ENCODE data around the gene DOCK3.
"Not testable (repeated sequence)": the region's sequence is repeated elsewhere in the genome, so short reads cannot be mapped to it uniquely, and the experiment has no call there.

DOCK3 gene

GRCh38 chr3:51380601-51381332, 706.0 kb downstream of the DOCK3 start:
- in situ Hi-C loops (cut with HindIII; ENCODE audit: low pct_unique_long_range_greater_than_20kb, low sequenced_read_pairs), result no loop called here
- no peak for DNase-seq (ENCODE audit: low read depth in 1 of 2, low spot score in 1 of 2)
- TF ChIP-seq JUND (IDR thresholded peaks at IDR 0.05; ENCODE audit: low read depth), result no peak

GRCh38 chr3:51381333-51381705, 706.6 kb downstream of the DOCK3 start:
- in situ Hi-C loops (cut with HindIII; ENCODE audit: low pct_unique_long_range_greater_than_20kb, low sequenced_read_pairs), result no loop called here
- no peak for DNase-seq (ENCODE audit: low read depth in 1 of 2, low spot score in 1 of 2)
- no peak for TF ChIP-seq JUND (IDR thresholded peaks at IDR 0.05; ENCODE audit: low read depth)

GRCh38 chr3:51382076-51382745, 707.5 kb downstream of the DOCK3 start:
- DNase-seq (ENCODE audit: low read depth in 1 of 2, low spot score in 1 of 2), result no peak
- no peak for TF ChIP-seq JUND (IDR thresholded peaks at IDR 0.05; ENCODE audit: low read depth)
- in situ Hi-C loops (cut with HindIII; ENCODE audit: low pct_unique_long_range_greater_than_20kb, low sequenced_read_pairs), result no loop called here

- DNase-seq (ENCODE audit: low read depth in 1 of 2, low spot score in 1 of 2), result no peak
- in situ Hi-C loops (cut with HindIII; ENCODE audit: low pct_unique_long_range_greater_than_20kb, low sequenced_read_pairs), result no loop called here
- TF ChIP-seq JUND (IDR thresholded peaks at IDR 0.05; ENCODE audit: low read depth), result no peak
These were observed 708.3 kb downstream of the DOCK3 start for GRCh38 chr3:51382947-51383578.

GRCh38 chr3:51384055-51384725, 709.5 kb downstream of the DOCK3 start:
- in situ Hi-C loops (cut with HindIII; ENCODE audit: low pct_unique_long_range_greater_than_20kb, low sequenced_read_pairs), result no loop called here
- TF ChIP-seq JUND (IDR thresholded peaks at IDR 0.05; ENCODE audit: low read depth), result no peak
- DNase-seq (ENCODE audit: low read depth in 1 of 2, low spot score in 1 of 2), result no peak

- in situ Hi-C loops (cut with HindIII; ENCODE audit: low pct_unique_long_range_greater_than_20kb, low sequenced_read_pairs), result no loop called here
- peak; percentile 97 to 99 for DNase-seq (ENCODE audit: low read depth in 1 of 2, low spot score in 1 of 2)
- TF ChIP-seq JUND (IDR thresholded peaks at IDR 0.05; ENCODE audit: low read depth), result no peak
These were observed 710.2 kb downstream of the DOCK3 start, which contains the start of gene MANF for GRCh38 chr3:51384726-51385473. Gene MANF (plus strand): TSS chr3:51385291. CDS start chr3:51385343, 52 bp downstream.

- in situ Hi-C loops (cut with HindIII; ENCODE audit: low pct_unique_long_range_greater_than_20kb, low sequenced_read_pairs), result no loop called here
- no peak for DNase-seq (ENCODE audit: low read depth in 1 of 2, low spot score in 1 of 2)
- no peak for TF ChIP-seq JUND (IDR thresholded peaks at IDR 0.05; ENCODE audit: low read depth)
These were observed 710.9 kb downstream of the DOCK3 start for GRCh38 chr3:51385621-51386091.

GRCh38 chr3:51386159-51386851, 711.6 kb downstream of the DOCK3 start:
- in situ Hi-C loops (cut with HindIII; ENCODE audit: low pct_unique_long_range_greater_than_20kb, low sequenced_read_pairs), result no loop called here
- TF ChIP-seq JUND (IDR thresholded peaks at IDR 0.05; ENCODE audit: low read depth), result no peak

GRCh38 chr3:51386852-51387229, 712.1 kb downstream of the DOCK3 start:
- DNase-seq (ENCODE audit: low read depth in 1 of 2, low spot score in 1 of 2), result no peak
- in situ Hi-C loops (cut with HindIII; ENCODE audit: low pct_unique_long_range_greater_than_20kb, low sequenced_read_pairs), result no loop called here
- no peak for TF ChIP-seq JUND (IDR thresholded peaks at IDR 0.05; ENCODE audit: low read depth)

More at GRCh38 chr3:51386159-51386851, 711.6 kb downstream of the DOCK3 start:
- DNase-seq (ENCODE audit: low read depth in 1 of 2, low spot score in 1 of 2), result no peak

GRCh38 chr3:51387281-51387680, 712.6 kb downstream of the DOCK3 start:
- in situ Hi-C loops (cut with HindIII; ENCODE audit: low pct_unique_long_range_greater_than_20kb, low sequenced_read_pairs); DNase-seq (ENCODE audit: low read depth in 1 of 2, low spot score in 1 of 2): not testable (repeated sequence)

GRCh38 chr3:51388286-51389029, 713.7 kb downstream of the DOCK3 start:
- in situ Hi-C loops (cut with HindIII; ENCODE audit: low pct_unique_long_range_greater_than_20kb, low sequenced_read_pairs), result no loop called here
- peak; percentile 52 to 92 for DNase-seq (ENCODE audit: low read depth in 1 of 2, low spot score in 1 of 2)

More at GRCh38 chr3:51388286-51389029, 713.7 kb downstream of the DOCK3 start:
- TF ChIP-seq JUND (IDR thresholded peaks at IDR 0.05; ENCODE audit: low read depth), result no peak
